ENCODE data around the gene PAXX. TPM values are rescaled to one million over a fixed set of nuclear protein-coding genes. Genes with fewer than 3 reads are reported as not detected.
"Not testable (repeated sequence)": the region's sequence is repeated elsewhere in the genome, so short reads cannot be mapped to it uniquely, and the experiment has no call there.

Gene PAXX
- polyA plus RNA-seq, 3 donors = 34.1 to 51.5 (median 49.1) TPM

- WGBS, 3 donors = 67 to 72% (median 72%) methylated on average over 53 to 54 of the region's 54 CpGs
- no peak overlapping the region for H3K27ac ChIP-seq (ENCODE audit: low read depth, low read length)
These were observed 2.1 kb downstream of the PAXX start for GRCh38 chr9:136994180-136994887.

GRCh38 chr9:136994888-136995230, 2.6 kb downstream of the PAXX start:
- WGBS, 3 donors = 41 to 43% (median 42%) methylated on average over 38 to 40 of the region's 40 CpGs

GRCh38 chr9:136995362-136995761, 3.1 kb downstream of the PAXX start:
- WGBS, 3 donors = 31 to 41% (median 39%) methylated on average over 28 to 30 of the region's 30 CpGs
- H3K27ac ChIP-seq (ENCODE audit: low read depth, low read length) = no peak overlapping the region

More at GRCh38 chr9:136994888-136995230, 2.6 kb downstream of the PAXX start:
- no peak overlapping the region for H3K27ac ChIP-seq (ENCODE audit: low read depth, low read length)

- no peak overlapping the region for H3K27ac ChIP-seq (ENCODE audit: low read depth, low read length)
- WGBS, 3 donors = 21 to 29% (median 21%) methylated on average over 11 to 12 of the region's 12 CpGs
These were observed 3.6 kb downstream of the PAXX start for GRCh38 chr9:136995772-136996311.

- 22 to 26% (median 23%) methylated on average over 34 to 35 of the region's 35 CpGs for WGBS, 3 donors
These were observed 4.4 kb downstream of the PAXX start, which contains the start of gene CLIC3 for GRCh38 chr9:136996361-136997292. TSS of gene CLIC3 (minus strand) at chr9:136996568. CDS start at chr9:136996543, 25 bp downstream.

GRCh38 chr9:136997371-136997770, 5.1 kb downstream of the PAXX start:
- no peak overlapping the region for H3K27ac ChIP-seq (ENCODE audit: low read depth, low read length)

More at GRCh38 chr9:136996361-136997292, 4.4 kb downstream of the PAXX start, which contains the start of gene CLIC3:
- no peak within 1 kb of the TSS for H3K27ac ChIP-seq (ENCODE audit: low read depth, low read length)

GRCh38 chr9:136997830-136998234, 5.6 kb downstream of the PAXX start:
- no peak overlapping the region for H3K27ac ChIP-seq (ENCODE audit: low read depth, low read length)
- 43 to 64% (median 47%) methylated on average over 18 of the region's 18 CpGs for WGBS, 3 donors

More at GRCh38 chr9:136997371-136997770, 5.1 kb downstream of the PAXX start:
- WGBS, 3 donors = 71 to 88% (median 80%) methylated on average over 9 to 10 of the region's 10 CpGs

- H3K27ac ChIP-seq (ENCODE audit: low read depth, low read length) = no peak overlapping the region
- 50 to 68% (median 53%) methylated on average over 10 of the region's 10 CpGs for WGBS, 3 donors
These were observed 8.1 kb downstream of the PAXX start for GRCh38 chr9:137000177-137000930.

GRCh38 chr9:137001857-137002645, 9.8 kb downstream of the PAXX start:
- H3K27ac ChIP-seq (ENCODE audit: low read depth, low read length) = no peak overlapping the region
- 83 to 90% (median 89%) methylated on average over 19 to 20 of the region's 20 CpGs for WGBS, 3 donors

GRCh38 chr9:137002646-137003041, 10.4 kb downstream of the PAXX start:
- WGBS, 3 donors = 77 to 89% (median 86%) methylated on average over 10 of the region's 10 CpGs
- no peak overlapping the region for H3K27ac ChIP-seq (ENCODE audit: low read depth, low read length)

GRCh38 chr9:137004285-137004684, 12.1 kb downstream of the PAXX start:
- not testable (repeated sequence) for H3K27ac ChIP-seq (ENCODE audit: low read depth, low read length)
- 37 to 46% (median 46%) methylated on average over 16 to 17 of the region's 17 CpGs for whole genome bisulfite sequencing, 3 donors

GRCh38 chr9:137006116-137007003, 14.1 kb downstream of the PAXX start:
- 50 to 91% (median 53%) methylated on average over 24 of the region's 24 CpGs for WGBS, 3 donors

GRCh38 chr9:137007108-137007815, 15.0 kb downstream of the PAXX start:
- no peak overlapping the region for H3K27ac ChIP-seq (ENCODE audit: low read depth, low read length)
- WGBS, 3 donors = 72 to 82% (median 81%) methylated on average over 28 to 30 of the region's 30 CpGs

More at GRCh38 chr9:137006116-137007003, 14.1 kb downstream of the PAXX start:
- no peak overlapping the region for H3K27ac ChIP-seq (ENCODE audit: low read depth, low read length)

GRCh38 chr9:137007816-137008270, 15.6 kb downstream of the PAXX start:
- H3K27ac ChIP-seq (ENCODE audit: low read depth, low read length) = no peak overlapping the region
- 86 to 93% (median 92%) methylated on average over 11 to 13 of the region's 13 CpGs for WGBS, 3 donors

- WGBS, 3 donors = 84 to 89% (median 87%) methylated on average over 21 to 22 of the region's 22 CpGs
- H3K27ac ChIP-seq (ENCODE audit: low read depth, low read length) = no peak overlapping the region
These were observed 16.1 kb downstream of the PAXX start for GRCh38 chr9:137008312-137008711.

- H3K27ac ChIP-seq (ENCODE audit: low read depth, low read length) = no peak overlapping the region
- 88 to 93% (median 91%) methylated on average over 12 to 18 of the region's 18 CpGs for WGBS, 3 donors
These were observed 17.0 kb downstream of the PAXX start for GRCh38 chr9:137009217-137009616.
